IPS-NIHi7 (cell line): ENCODE results near the gene ME2.
"Not testable (repeated sequence)": the region's sequence is repeated elsewhere in the genome, so short reads cannot be mapped to it uniquely, and the experiment has no call there.

Source experiments
- DNase-seq: peaks from one replicate; pipeline ENCODE4 v3.0.0; 2012; ENCODE audit warnings: mixed read lengths; ENCODE audit errors: extremely low spot score

Gene ME2

GRCh38 chr18:50973367-50974126, 94.6 kb downstream of the ME2 start:
- DNase-seq, result no peak

GRCh38 chr18:50977037-50977760, 98.3 kb downstream of the ME2 start:
- no peak for DNase-seq

GRCh38 chr18:50981381-50981780, 102.5 kb downstream of the ME2 start:
- no peak for DNase-seq

GRCh38 chr18:50982086-50982801, 103.3 kb downstream of the ME2 start:
- no peak for DNase-seq

- no peak for DNase-seq
These were observed 103.9 kb downstream of the ME2 start for GRCh38 chr18:50982802-50983179.

DNA sequence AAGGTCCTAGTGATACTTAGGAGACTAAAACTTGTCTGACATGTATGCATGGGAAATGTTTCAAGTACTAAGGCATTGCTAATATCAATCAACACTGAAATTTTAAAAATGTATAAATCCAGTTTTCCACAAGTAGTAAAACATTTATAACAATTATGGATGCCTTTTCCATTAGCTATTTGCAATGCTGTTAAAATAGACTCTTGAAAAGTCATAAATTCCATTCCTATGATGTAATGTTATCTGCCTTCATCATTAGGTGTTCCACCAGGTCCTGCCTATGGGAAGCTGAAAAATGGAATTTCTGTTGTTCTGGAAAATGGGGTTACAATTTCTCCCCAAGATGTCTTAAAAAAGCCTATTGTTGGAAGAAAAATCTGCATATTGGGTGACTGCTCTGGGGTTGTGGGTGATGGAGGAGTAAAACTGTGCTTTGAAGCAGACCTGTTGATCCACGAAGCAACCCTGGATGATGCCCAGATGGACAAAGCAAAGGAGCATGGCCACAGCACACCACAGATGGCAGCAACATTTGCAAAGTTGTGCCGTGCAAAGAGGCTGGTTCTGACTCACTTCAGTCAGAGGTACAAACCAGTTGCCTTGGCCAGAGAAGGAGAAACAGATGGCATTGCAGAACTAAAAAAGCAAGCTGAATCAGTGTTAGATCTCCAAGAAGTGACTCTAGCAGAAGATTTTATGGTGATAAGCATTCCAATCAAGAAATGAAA, 107.6 kb downstream of the ME2 start:
- DNase-seq, result no peak

- DNase-seq, result no peak
These were observed 108.3 kb downstream of the ME2 start for GRCh38 chr18:50987261-50987660.

- DNase-seq, result no peak
These were observed 110.8 kb downstream of the ME2 start for GRCh38 chr18:50989711-50990110.

GRCh38 chr18:50992351-50992762, 113.4 kb downstream of the ME2 start:
- peak; percentile 67 for DNase-seq

DNA sequence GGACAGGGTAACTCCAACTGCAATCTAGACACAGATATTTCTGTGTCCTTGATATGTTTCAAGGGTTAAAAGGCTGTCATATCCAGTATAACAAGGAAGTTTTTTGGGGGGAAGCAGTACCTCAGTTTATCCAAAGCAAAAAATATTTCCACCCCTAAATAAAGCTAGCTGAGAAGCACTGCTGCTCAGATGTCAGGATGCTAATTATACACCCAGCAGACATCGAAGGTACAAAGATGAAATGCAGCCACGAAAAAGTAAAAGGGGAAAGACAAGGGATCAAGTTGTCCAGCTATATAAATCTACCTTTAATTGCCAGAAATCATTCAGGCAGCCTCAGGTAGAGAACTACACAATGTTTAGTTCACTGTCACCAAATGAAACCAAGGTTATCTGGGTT, 115.1 kb downstream of the ME2 start:
- no peak for DNase-seq

GRCh38 chr18:51003174-51003573, 124.3 kb downstream of the ME2 start:
- DNase-seq, result not testable (repeated sequence)
